Chondrocyte (in vitro differentiated cells): ENCODE measurements around the gene C4A. TPM values are rescaled to one million over a fixed set of nuclear protein-coding genes. Genes with fewer than 3 reads are reported as not detected.

Experiments used
- DNase-seq: peaks from one replicate; pipeline ENCODE4 v3.0.0; 2021; ENCODE audit warnings: mixed read lengths, low spot score
- H3K27ac Mint-ChIP-seq: one replicate; pipeline ENCODE4 v1.8.0; 2021; ENCODE audit warnings: mild to moderate bottlenecking, moderate library complexity, mixed read lengths; ENCODE audit not compliant: unreplicated experiment
- H3K27me3 Mint-ChIP-seq: 2 replicates; pipeline ENCODE4 v1.8.0; 2021; ENCODE audit warnings: low read depth, mixed read lengths
- H3K36me3 Mint-ChIP-seq: 2 replicates; pipeline ENCODE4 v1.8.0; 2021; ENCODE audit warnings: low read depth, mixed read lengths
- H3K4me1 Mint-ChIP-seq: 2 replicates; pipeline ENCODE4 v1.8.0; 2021; ENCODE audit warnings: low read depth, mild to moderate bottlenecking, mixed read lengths
- H3K4me3 Mint-ChIP-seq: one replicate; pipeline ENCODE4 v1.8.0; 2021; ENCODE audit warnings: mild to moderate bottlenecking, moderate library complexity, mixed read lengths; ENCODE audit not compliant: unreplicated experiment
- H3K9me3 Mint-ChIP-seq: 2 replicates; pipeline ENCODE4 v1.8.0; 2021; ENCODE audit warnings: low read depth, mixed read lengths
- CTCF ChIP-seq: fragments of 200-600 bp; sonication (generic); IDR thresholded peaks from 2 replicates; pipeline ENCODE4 v1.5.0; 2021; ENCODE audit warnings: antibody characterized with exemption, mild to moderate bottlenecking, moderate library complexity
- total RNA-seq: library from RNA; stranded (reverse); gene quantifications from 3 replicates; pipeline ENCODE4 v1.2.1, GENCODE V29; 2021

C4A gene
- total RNA-seq, 1 donor from 2014 or later, result 13.3 TPM

- H3K4me1 Mint-ChIP-seq, result peaks cover 17% of the 10 kb centered on the region
- H3K27me3 Mint-ChIP-seq, result no peaks in the 10 kb centered on the region
- H3K36me3 Mint-ChIP-seq, result peaks cover 6% of the 10 kb centered on the region
- TF ChIP-seq CTCF, result no peak
- DNase-seq, result no peak
- no peak overlapping the region for H3K27ac Mint-ChIP-seq
- H3K4me3 Mint-ChIP-seq, result no peak overlapping the region
- no peaks in the 10 kb centered on the region for H3K9me3 Mint-ChIP-seq
These were observed 34.0 kb upstream of the C4A start for GRCh38 chr6:31947864-31948263.

- Mint-ChIP-seq H3K4me1 (peaks cover 17% of the 10 kb centered on the region), H3K36me3 (peaks cover 9% of the 10 kb centered on the region), H3K27me3 (no peaks in the 10 kb centered on the region), H3K27ac (no peak overlapping the region), H3K9me3 (no peaks in the 10 kb centered on the region), H3K4me3 (no peak overlapping the region)
- DNase-seq, result no peak
- TF ChIP-seq CTCF, result no peak
These were observed 33.6 kb upstream of the C4A start for GRCh38 chr6:31948306-31948705.

GRCh38 chr6:31948753-31949413 is 33.0 kb upstream of the C4A start:
- Mint-ChIP-seq H3K27ac (no peak overlapping the region), H3K9me3 (no peaks in the 10 kb centered on the region), H3K4me3 (no peak overlapping the region), H3K4me1 (peaks cover 17% of the 10 kb centered on the region), H3K36me3 (peaks cover 14% of the 10 kb centered on the region), H3K27me3 (no peaks in the 10 kb centered on the region)
- no peak for TF ChIP-seq CTCF
- DNase-seq, result no peak

GRCh38 chr6:31949926-31950548 is 31.8 kb upstream of the C4A start:
- Mint-ChIP-seq H3K9me3 (no peaks in the 10 kb centered on the region), H3K4me3 (no peak overlapping the region), H3K36me3 (peaks cover 23% of the 10 kb centered on the region), H3K4me1 (peaks cover 17% of the 10 kb centered on the region), H3K27me3 (no peaks in the 10 kb centered on the region), H3K27ac (peak overlapping the region; percentile 3)
- no peak for TF ChIP-seq CTCF
- no peak for DNase-seq

GRCh38 chr6:31952140-31952805 is 29.6 kb upstream of the C4A start:
- TF ChIP-seq CTCF, result peak; percentile 89
- H3K27ac Mint-ChIP-seq, result no peak overlapping the region
- peaks cover 28% of the 10 kb centered on the region for H3K36me3 Mint-ChIP-seq
- H3K4me1 Mint-ChIP-seq, result peaks cover 2% of the 10 kb centered on the region
- no peaks in the 10 kb centered on the region for H3K9me3 Mint-ChIP-seq
- H3K4me3 Mint-ChIP-seq, result no peak overlapping the region
- H3K27me3 Mint-ChIP-seq, result no peaks in the 10 kb centered on the region
- no peak for DNase-seq
